Gastrocnemius medialis (tissue), 4 donors: Measurements from ENCODE around the gene ALKBH4. TPM values are rescaled to one million over a fixed set of nuclear protein-coding genes. Genes with fewer than 3 reads are reported as not detected.
"Not testable (repeated sequence)": the region's sequence is repeated elsewhere in the genome, so short reads cannot be mapped to it uniquely, and the experiment has no call there.

Source experiments
- ATAC-seq, 2 donors: fragments of 150-250 bp; one replicate each; pipeline ENCODE4 v1.9.1; 2016
- DNase-seq, 2 donors: peaks; one replicate each; pipeline ENCODE4 v3.0.0-alpha.2; 2019
- H3K27ac ChIP-seq, 4 donors: fragments of 200-600 bp; sonication (generic); 1 replicate in 1 of 4; 2 replicates in 3 of 4; pipeline ENCODE4 v1.5.1; 2016 to 2018; ENCODE audit warnings: mild to moderate bottlenecking in 2 of 4, moderate library complexity in 1 of 4
- H3K27me3 ChIP-seq, 3 donors: fragments of 200-600 bp; sonication (generic) in 2 of 3; 1 replicate in 1 of 3; 2 replicates in 2 of 3; pipeline versions ENCODE4 v1.5.1 to v1.6.0; 2016 to 2019; ENCODE audit warnings: mild to moderate bottlenecking in 1 of 3, moderate library complexity in 1 of 3
- H3K36me3 ChIP-seq, 2 donors: fragments of 200-600 bp; sonication (generic) in 1 of 2; one replicate each; pipeline ENCODE4 v1.5.1; 2017 to 2018
- H3K4me1 ChIP-seq, 2 donors: fragments of 200-600 bp; sonication (generic) in 1 of 2; one replicate each; pipeline ENCODE4 v1.5.1; 2016 to 2017; ENCODE audit warnings: mild to moderate bottlenecking in 2 of 2
- H3K4me3 ChIP-seq, 4 donors: fragments of 200-600 bp; sonication (generic) in 3 of 4; 1 replicate in 1 of 4; 2 replicates in 3 of 4; pipeline ENCODE4 v1.5.1; 2016 to 2019; ENCODE audit warnings: mild to moderate bottlenecking in 2 of 4
- H3K9me3 ChIP-seq, 3 donors: fragments of 200-600 bp; sonication (generic) in 2 of 3; 1 replicate in 1 of 3; 2 replicates in 2 of 3; pipeline ENCODE4 v1.5.1; 2016 to 2019
- POLR2A ChIP-seq, 2 donors: fragments of 450-650 bp; IDR thresholded peaks; one replicate each; pipeline ENCODE4 v1.6.1; 2017; ENCODE audit warnings: antibody characterized with exemption in 2 of 2, mild to moderate bottlenecking in 2 of 2, moderate library complexity in 2 of 2
- in situ Hi-C, 4 donors: fragments of 200-750 bp; cut with MboI; loops; one replicate each; pipeline versions ENCODE4 v1.15.0 to v1.8.0; 2017; ENCODE audit warnings: low sequenced_read_pairs in 4 of 4
- intact Hi-C: fragments of 100-400 bp; cut with DNase I; formaldehyde crosslinking; loops from one replicate; pipeline ENCODE4 v1.15.1; 2023; ENCODE audit warnings: low total_unique reads
- total RNA-seq, 4 donors: library from RNA; depleted of rRNA; stranded (reverse); fragments of >200 nt; gene quantifications; one replicate each; pipeline versions ENCODE4 v1.1.0 to v1.2.3, GENCODE V29; 2016
- TF ChIP-seq, protein P1 (sequence below), 5 experiments: fragments of 450-650 bp in 3 of 5; fragments of 200-600 bp in 2 of 5; sonication (generic) in 2 of 5; IDR thresholded peaks in 4 of 5; conservative IDR thresholded peaks in 1 of 5; 1 replicate in 4 of 5; 2 replicates in 1 of 5; pipeline ENCODE4 v1.5.1; 2016 to 2019; ENCODE audit warnings: antibody characterized with exemption in 5 of 5, mild to moderate bottlenecking in 3 of 5, moderate library complexity in 3 of 5

ALKBH4 gene
- total RNA-seq, 4 donors from 2014 or later: 8.7 to 15.1 (median 10.9) TPM

DNA sequence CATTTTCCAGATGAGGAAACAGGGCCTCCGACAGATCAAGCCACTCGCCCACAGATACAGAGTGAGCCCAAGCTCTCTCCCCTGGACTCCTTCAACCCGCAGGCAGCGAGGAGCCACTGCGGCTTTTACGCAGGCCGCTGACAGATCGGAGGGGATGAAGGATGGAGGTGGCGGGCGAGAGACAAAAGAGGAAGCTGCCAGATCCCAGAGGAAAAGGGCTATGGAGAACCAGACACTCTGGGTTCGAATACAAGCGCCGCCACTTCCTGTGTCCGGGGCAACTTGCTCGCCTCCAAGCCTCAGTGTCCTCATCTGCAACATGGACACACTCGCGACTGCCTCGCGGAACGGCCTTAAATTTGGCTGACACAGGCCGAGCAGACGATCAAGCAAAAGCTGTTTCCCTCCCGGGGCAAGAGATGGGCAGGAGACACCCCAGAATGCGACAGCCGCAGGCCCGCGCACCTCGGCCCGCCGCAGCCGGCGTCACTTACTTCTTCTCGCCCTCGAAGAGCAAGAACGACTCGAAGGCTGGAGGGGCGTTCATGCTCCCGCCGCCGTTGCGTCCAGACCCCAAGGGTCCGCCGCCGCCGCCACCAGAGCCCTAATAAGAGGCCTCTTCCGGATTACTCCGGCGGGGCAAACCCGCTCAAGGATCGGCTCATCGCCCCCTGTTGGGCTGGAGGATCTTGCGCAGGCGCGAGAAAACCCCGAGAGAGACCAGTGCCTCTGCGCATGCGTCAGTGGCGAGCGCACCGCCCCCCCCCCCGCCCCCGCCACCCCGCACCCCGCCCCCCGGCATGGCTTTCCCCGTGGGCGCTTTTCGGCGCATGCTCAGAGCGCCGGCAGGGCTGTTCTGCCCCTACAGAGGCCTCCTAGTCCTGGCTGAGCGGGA lies 13.9 kb upstream of the ALKBH4 start, which contains the start of gene POLR2J:
POLR2J (minus strand) TSS at position 609 of the 895 bp plus-strand sequence; CDS start at position 547, 62 bp downstream.
- H3K9me3 ChIP-seq, H3K27me3 ChIP-seq, H3K36me3 ChIP-seq, H3K4me1 ChIP-seq, in situ Hi-C loops, intact Hi-C loops: not testable (repeated sequence)
- H3K27ac ChIP-seq: peak within 1 kb of the TSS; percentile 71 to 78 (median 74)
- peak within 1 kb of the TSS in 3 of 4 donors; percentile 60 to 69 (median 68) for H3K4me3 ChIP-seq
- peak; percentile 71 to 78 for DNase-seq
- ATAC-seq: peak; percentile 76 to 88
- peak; percentile 34 to 41 for TF ChIP-seq POLR2A (IDR thresholded peaks at IDR 0.05)
- TF ChIP-seq, protein P1, sequence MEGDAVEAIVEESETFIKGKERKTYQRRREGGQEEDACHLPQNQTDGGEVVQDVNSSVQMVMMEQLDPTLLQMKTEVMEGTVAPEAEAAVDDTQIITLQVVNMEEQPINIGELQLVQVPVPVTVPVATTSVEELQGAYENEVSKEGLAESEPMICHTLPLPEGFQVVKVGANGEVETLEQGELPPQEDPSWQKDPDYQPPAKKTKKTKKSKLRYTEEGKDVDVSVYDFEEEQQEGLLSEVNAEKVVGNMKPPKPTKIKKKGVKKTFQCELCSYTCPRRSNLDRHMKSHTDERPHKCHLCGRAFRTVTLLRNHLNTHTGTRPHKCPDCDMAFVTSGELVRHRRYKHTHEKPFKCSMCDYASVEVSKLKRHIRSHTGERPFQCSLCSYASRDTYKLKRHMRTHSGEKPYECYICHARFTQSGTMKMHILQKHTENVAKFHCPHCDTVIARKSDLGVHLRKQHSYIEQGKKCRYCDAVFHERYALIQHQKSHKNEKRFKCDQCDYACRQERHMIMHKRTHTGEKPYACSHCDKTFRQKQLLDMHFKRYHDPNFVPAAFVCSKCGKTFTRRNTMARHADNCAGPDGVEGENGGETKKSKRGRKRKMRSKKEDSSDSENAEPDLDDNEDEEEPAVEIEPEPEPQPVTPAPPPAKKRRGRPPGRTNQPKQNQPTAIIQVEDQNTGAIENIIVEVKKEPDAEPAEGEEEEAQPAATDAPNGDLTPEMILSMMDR (IDR thresholded peaks at IDR 0.05 in 4 of 5, conservative IDR thresholded peaks at IDR 0.05 in 1 of 5): peak in 4 of 5 experiments; percentile 47 to 62 (median 51)

DNA sequence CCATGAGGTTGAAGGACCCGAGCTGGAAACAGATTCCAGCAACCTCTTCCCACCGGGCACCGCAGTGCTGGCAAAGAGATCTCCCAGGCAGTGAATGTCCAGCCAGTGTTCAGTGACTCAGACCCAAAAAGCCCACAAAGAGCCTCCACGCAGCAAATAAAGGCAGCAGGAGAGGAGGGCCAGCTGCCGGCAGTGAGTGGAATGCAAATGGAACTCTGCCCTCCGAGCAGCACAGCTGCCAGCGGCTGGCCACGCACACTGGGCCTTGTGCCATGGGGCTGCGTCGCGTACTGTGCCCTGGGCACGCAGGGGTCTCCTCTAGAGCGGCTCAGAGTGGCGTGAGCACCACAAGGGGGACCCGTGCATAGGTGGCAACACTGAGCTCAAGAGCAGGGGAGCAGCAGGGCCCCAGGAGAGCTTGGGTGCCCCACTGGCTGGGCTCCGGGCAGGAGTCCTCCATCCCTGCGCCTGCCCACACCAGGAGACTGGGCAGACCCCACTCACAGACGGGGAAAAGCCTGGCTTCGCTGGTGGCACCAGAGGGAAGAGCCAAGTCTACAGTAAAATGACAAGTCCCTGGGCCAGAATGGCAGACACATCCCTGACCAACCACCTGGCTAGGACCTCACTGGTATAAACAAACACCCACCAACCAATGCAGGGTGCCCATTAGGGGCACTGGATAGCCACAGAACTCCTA lies 10.2 kb upstream of the ALKBH4 start:
- H3K27me3 ChIP-seq, H3K4me3 ChIP-seq, ATAC-seq, in situ Hi-C loops, H3K27ac ChIP-seq, H3K9me3 ChIP-seq, intact Hi-C loops: not testable (repeated sequence)
- peaks cover 0 to 11% of the 10 kb centered on the region in 2 donors for H3K4me1 ChIP-seq
- peaks cover 0 to 20% of the 10 kb centered on the region in 2 donors for H3K36me3 ChIP-seq
- DNase-seq: peak in 1 of 2 donors; percentile 11

DNA sequence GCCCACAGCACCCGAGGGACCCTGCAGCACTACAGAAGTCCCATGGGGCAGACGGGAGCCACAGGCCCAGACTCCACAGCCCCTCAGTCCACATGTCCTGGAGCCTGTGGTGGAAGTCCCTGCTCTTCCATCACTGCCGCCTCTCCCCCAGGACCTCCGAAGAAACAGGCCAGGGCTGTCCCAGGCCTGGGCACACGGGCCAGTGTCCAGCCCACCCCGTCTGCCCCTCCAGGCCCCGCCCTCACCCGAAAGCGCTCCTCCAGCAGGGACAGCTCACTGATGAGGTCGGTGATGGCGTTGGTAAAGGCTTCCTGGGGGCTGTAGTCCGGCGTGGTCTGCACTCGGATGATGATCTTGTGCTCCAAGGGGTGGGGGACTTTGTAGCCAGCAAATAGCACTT lies 9.5 kb upstream of the ALKBH4 start:
- H3K27me3 ChIP-seq, H3K4me3 ChIP-seq, ATAC-seq, H3K27ac ChIP-seq, in situ Hi-C loops, H3K9me3 ChIP-seq, intact Hi-C loops: not testable (repeated sequence)
- Histone ChIP-seq H3K4me1 (peaks cover 0 to 11% of the 10 kb centered on the region in 2 donors), H3K36me3 (peaks cover 0 to 20% of the 10 kb centered on the region in 2 donors)
- peak; percentile 1 to 10 for DNase-seq

DNA sequence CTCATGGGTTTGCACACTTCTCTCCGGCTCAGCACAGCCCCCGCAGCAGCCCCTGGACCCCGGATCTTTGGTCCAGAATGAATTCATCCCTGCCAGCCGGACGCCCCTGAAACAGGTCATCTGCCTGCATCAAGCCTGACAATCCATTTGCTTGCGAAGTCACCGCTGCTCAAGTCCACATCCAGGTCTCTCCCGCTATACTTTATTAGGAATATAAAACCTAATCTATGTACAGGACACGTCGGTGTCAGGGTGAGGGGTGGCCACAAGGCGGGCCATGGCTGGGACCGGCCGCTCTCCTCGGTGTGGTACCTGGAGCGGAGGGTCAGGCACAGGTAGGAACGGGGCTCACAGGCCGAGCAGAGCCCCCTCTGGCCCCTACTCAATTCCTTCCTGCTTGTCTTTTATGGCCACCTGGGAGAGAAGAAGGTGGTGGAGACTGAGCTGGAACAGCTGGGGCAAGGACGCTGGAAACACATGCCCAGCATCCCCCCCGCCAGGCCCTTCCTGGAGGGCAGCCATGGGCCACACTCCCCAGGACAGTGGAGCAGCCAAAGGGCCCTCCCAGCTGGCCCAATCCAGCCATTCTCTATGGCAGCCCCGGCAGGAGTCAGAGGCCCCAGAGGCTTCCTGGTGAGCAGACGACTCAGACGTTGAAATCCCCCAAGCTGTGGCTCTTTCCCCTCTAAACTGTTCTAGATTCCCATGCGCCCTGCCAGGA lies 8.8 kb upstream of the ALKBH4 start:
- intact Hi-C loops: no loop called here
- in situ Hi-C loops: no loop called here
- DNase-seq: peak; percentile 2 to 48
- peak overlapping the region in 1 of 4 donors; percentile 10 for H3K27ac ChIP-seq
- ATAC-seq: no peak
- H3K4me1 ChIP-seq: peaks cover 0 to 11% of the 10 kb centered on the region in 2 donors
- peaks cover 0 to 20% of the 10 kb centered on the region in 2 donors for H3K36me3 ChIP-seq
- H3K27me3 ChIP-seq: no peaks in the 10 kb centered on the region
- TF ChIP-seq, protein P1 (IDR thresholded peaks at IDR 0.05 in 4 of 5, conservative IDR thresholded peaks at IDR 0.05 in 1 of 5): no peak
- no peak for TF ChIP-seq POLR2A (IDR thresholded peaks at IDR 0.05)
- H3K4me3 ChIP-seq: no peak overlapping the region
- H3K9me3 ChIP-seq: no peaks in the 10 kb centered on the region

DNA sequence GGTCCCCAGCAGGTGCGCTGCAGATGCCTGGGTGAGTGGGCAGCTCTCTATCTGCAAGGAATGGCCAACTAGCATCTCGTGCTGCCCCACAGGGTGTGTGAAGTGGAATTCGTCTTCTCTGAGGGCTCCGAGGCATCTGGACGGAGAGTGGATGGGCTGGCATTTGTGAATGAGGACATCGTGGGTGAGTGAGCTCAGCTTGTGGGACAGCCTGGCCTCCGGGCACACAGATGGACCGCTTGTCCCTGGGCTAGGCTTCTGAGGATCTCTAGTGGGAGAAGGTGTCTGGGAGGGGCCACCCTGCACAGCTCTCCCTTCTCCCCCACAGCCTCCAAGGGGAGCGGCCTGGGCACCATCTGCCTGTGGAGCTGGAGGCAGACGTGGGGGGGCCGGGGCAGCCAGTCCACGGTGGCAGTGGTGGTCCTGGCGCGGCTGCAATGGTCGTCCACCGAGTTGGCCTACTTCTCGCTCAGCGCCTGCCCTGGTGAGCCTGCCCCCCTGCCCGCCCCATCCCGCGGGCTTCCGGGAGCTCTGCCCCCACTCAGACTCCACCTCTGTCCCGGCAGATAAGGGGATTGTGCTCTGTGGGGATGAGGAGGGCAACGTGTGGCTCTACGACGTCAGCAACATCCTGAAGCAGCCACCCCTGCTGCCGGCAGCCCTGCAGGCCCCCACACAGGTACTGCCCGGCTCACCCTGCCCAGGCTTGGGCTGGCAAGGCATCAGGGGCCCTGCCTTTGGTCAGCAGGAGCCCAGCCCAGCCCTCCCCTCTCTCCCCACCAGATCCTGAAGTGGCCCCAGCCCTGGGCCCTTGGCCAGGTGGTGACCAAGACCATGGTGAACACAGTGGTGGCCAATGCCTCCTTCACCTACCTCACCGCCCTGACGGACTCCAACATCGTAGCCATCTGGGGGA lies 7.7 kb upstream of the ALKBH4 start:
- ATAC-seq (no peak), DNase-seq (peak; percentile 1 to 15)
- in situ Hi-C loops (no loop called here), intact Hi-C loops (no loop called here)
- Histone ChIP-seq H3K27ac (peak overlapping the region in 1 of 4 donors; percentile 9), H3K36me3 (peaks cover 0 to 20% of the 10 kb centered on the region in 2 donors), H3K4me3 (no peak overlapping the region), H3K9me3 (no peaks in the 10 kb centered on the region), H3K27me3 (no peaks in the 10 kb centered on the region), H3K4me1 (peaks cover 0 to 11% of the 10 kb centered on the region in 2 donors)
- TF ChIP-seq, protein P1 (IDR thresholded peaks at IDR 0.05 in 4 of 5, conservative IDR thresholded peaks at IDR 0.05 in 1 of 5): no peak
- TF ChIP-seq POLR2A (IDR thresholded peaks at IDR 0.05): no peak
